ENCODE measurements around the gene CCDC50. TPM values are rescaled to one million over a fixed set of nuclear protein-coding genes. Genes with fewer than 3 reads are reported as not detected.

CCDC50 gene, protein sequence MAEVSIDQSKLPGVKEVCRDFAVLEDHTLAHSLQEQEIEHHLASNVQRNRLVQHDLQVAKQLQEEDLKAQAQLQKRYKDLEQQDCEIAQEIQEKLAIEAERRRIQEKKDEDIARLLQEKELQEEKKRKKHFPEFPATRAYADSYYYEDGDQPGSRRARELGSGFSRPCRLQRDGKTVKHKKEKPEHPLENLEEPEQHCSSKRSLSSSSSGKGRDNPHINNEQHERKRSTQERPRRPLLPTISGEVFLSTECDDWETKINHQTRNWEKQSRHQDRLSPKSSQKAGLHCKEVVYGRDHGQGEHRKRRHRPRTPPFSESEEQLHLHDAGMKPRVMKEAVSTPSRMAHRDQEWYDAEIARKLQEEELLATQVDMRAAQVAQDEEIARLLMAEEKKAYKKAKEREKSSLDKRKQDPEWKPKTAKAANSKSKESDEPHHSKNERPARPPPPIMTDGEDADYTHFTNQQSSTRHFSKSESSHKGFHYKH
- total RNA-seq (2021; fragmentation: NEBNext Ultra II Directional; extraction: Animal tissue kit (Norgen Biotek cat#: 25700)) (19.2 and 22.0 TPM in 2 replicates), polyA plus RNA-seq (2011; rRNA removed) (7.3 and 9.3 TPM in 2 replicates), polyA minus RNA-seq (2011; rRNA and poly(A)+ RNA removed) (11.7 and 16.6 TPM in 2 replicates)
- 14.1 TPM for polyA plus RNA-seq (2011; cell fraction: cytosol; rRNA removed)
- polyA plus RNA-seq (2011; cell fraction: nucleus; rRNA removed), result 8.0 TPM
- polyA plus RNA-seq (2012, experiment 1 of 2), result 13.1 to 15.3 TPM (median 13.9 TPM) in 4 replicates
- 3.5 TPM for polyA plus RNA-seq (2012, experiment 2 of 2)
- polyA plus RNA-seq (2013, experiment 1 of 2), result 18.2 TPM
- 18.5 TPM for polyA plus RNA-seq (2013, experiment 2 of 2)
- polyA minus RNA-seq (2011; cell fraction: cytosol; rRNA and poly(A)+ RNA removed), result 13.4 TPM
- 29.5 TPM for polyA minus RNA-seq (2011; cell fraction: nucleus; rRNA and poly(A)+ RNA removed)
- long read RNA-seq, experiment 1, partial matches to known transcripts, result 7 of 13 reads
- long read RNA-seq, experiment 1, other reads (novel, unspliced or antisense), result 3 of 13 reads
- long read RNA-seq, experiment 2, partial matches to known transcripts, result 0 of 4 reads
- long read RNA-seq, experiment 2, other reads (novel, unspliced or antisense), result 4 of 4 reads

DNA sequence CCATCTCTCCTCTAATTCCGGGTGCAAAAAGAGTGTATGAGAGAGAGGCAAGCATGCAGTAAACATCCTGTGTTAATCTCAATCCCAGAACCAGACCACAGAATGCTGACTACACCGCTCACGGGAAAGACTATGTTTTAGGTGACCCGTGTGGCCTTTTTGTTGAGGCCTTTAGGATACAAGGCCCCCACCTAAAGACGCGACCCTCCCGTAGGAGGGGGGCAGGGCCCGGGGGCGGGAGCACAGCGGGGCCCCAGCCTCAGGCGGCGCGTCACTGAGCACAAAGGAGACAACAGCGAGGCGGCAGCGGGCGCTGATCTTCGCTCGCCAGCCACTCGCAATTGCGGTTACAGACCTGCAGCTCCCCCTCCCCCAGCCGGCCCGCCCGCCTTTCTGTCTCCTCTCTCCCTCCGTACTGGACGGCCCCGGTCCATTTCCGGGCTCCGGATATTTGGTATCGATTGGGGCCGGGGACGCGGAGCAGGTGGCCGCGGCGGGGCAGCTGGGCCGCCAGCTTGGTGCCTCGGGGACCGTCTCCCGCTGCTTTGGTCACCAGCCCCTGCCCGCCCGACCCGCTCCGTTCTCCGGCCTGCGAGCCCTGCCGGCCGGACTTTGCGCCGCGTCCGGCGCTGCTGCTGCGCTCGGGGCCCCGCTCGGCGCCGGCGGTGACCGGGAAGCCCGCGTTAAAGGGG, at the start of gene CCDC50:
TSS of gene CCDC50 (plus strand) at position 433 of the 692 bp plus-strand sequence. CDS start 281 bp downstream, outside the sequence.
- WGBS, 2 experiments (ENCODE audit: extremely low coverage in 1 of 2, insufficient coverage in 1 of 2, insufficient read length in 1 of 2, insufficient replicate concordance in 2 of 2, low coverage in 1 of 2, low lambda C conversion rate in 2 of 2, missing lambda C conversion rate in 1 of 2), result 3% methylated on average over 28 of the region's 63 CpGs; no CpG with 5 or more reads in 1 of the 2 experiments
- H3K79me2 ChIP-seq (ENCODE audit: control insufficient read depth in 1 of 2, insufficient read depth in 2 of 2, low read length in 2 of 2), result peaks cover 0 to 31% of the 10 kb centered on the region in 2 experiments; a peak in 2 of 4 replicates
- POLR2A ChIA-PET (ENCODE audit: partially characterized antibody), result no interaction called here
- no peaks in the 10 kb centered on the region for H4K20me1 ChIP-seq (replicated peaks in 1 of 2; ENCODE audit: control insufficient read depth in 1 of 2, insufficient read depth in 2 of 2, low read length in 2 of 2)
- CTCF ChIA-PET (ENCODE audit: partially characterized antibody), result interaction anchor here (0.7 kb wide), 1 partner anchor 84 kb away, joined by 3 read pairs; no protein-coding TSS in a partner anchor
- H3K18ac ChIP-seq (ENCODE audit: extremely low read depth, low read length), result no peak within 1 kb of the TSS
- FAIRE-seq (no peak), DNase-seq (ENCODE audit: low read depth in 1 of 2, low spot score in 2 of 2) (peak in 1 of 2 experiments; percentile 87)
- peaks cover 2 to 14% (median 11%) of the 10 kb centered on the region in 4 experiments for H3K27me3 ChIP-seq (replicated peaks in 1 of 4; ENCODE audit: control insufficient read depth in 3 of 4, extremely low read depth in 1 of 4, insufficient read depth in 3 of 4, low read length in 3 of 4)
- peak within 1 kb of the TSS; percentile 2; the same call in 1 of the 2 replicates for H2BK12ac ChIP-seq (ENCODE audit: low read depth, low read length)
- peak within 1 kb of the TSS; percentile 64 to 87 (median 67) for H3K4me3 ChIP-seq (ENCODE audit: extremely low read depth in 1 of 4, insufficient read depth in 2 of 4, low read depth in 3 of 4, low read length in 4 of 4)
- no peak within 1 kb of the TSS for H4K5ac ChIP-seq (ENCODE audit: insufficient read length, low read depth, low read length)
- H3K4ac ChIP-seq (replicated peaks; ENCODE audit: insufficient read length, low read depth, low read length), result no peak within 1 kb of the TSS
- H2BK15ac ChIP-seq (ENCODE audit: low read length), result no peak within 1 kb of the TSS
- peak within 1 kb of the TSS; percentile 37; the same call in 1 of the 2 replicates for H2AFZ ChIP-seq (ENCODE audit: low read length)
- H3K79me1 ChIP-seq (ENCODE audit: low read depth, low read length), result no peaks in the 10 kb centered on the region
- no peaks in the 10 kb centered on the region for H3K9me3 ChIP-seq (ENCODE audit: insufficient read depth in 2 of 2, low read depth in 1 of 2, low read length in 1 of 2)
- peak within 1 kb of the TSS; percentile 81 to 99 for H3K4me2 ChIP-seq (ENCODE audit: insufficient read depth in 1 of 2, low read depth in 2 of 2, low read length in 2 of 2)
- H2AK5ac ChIP-seq (ENCODE audit: low read depth, low read length), result no peak within 1 kb of the TSS
- H3K9ac ChIP-seq (replicated peaks in 1 of 4; ENCODE audit: extremely low read depth in 1 of 4, low read depth in 3 of 4, low read length in 3 of 4), result peak within 1 kb of the TSS; percentile 51 to 88 (median 68)
- H2BK20ac ChIP-seq (ENCODE audit: low read length), result no peak within 1 kb of the TSS
- H3K23ac ChIP-seq (ENCODE audit: insufficient read length), result no peak within 1 kb of the TSS
- H2BK120ac ChIP-seq (replicated peaks; ENCODE audit: low read depth, low read length), result no peak within 1 kb of the TSS
- H2BK5ac ChIP-seq (ENCODE audit: low read depth, low read length), result no peak within 1 kb of the TSS
- H4K8ac ChIP-seq (ENCODE audit: extremely low read depth, insufficient read depth, low read length), result peak within 1 kb of the TSS; percentile 90; the same call in 1 of the 2 replicates
- H3K36me3 ChIP-seq (ENCODE audit: control insufficient read depth in 2 of 4, insufficient read depth in 4 of 4, low read length in 3 of 4), result no peaks in the 10 kb centered on the region
- no peak within 1 kb of the TSS for H4K91ac ChIP-seq (replicated peaks; ENCODE audit: insufficient read length, low read length)
- H3K23me2 ChIP-seq (ENCODE audit: low read depth, low read length), result peaks cover 5% of the 10 kb centered on the region; the same call in 1 of the 2 replicates
- no peak within 1 kb of the TSS for H3K56ac ChIP-seq (replicated peaks; ENCODE audit: insufficient read length, low read depth, low read length)
- peaks cover 0 to 11% (median 6%) of the 10 kb centered on the region in 4 experiments; a peak in 6 of 7 replicates for H3K4me1 ChIP-seq (replicated peaks in 1 of 4; ENCODE audit: control insufficient read depth in 3 of 4, insufficient read depth in 4 of 4, low read length in 3 of 4)
- H3K14ac ChIP-seq (ENCODE audit: insufficient read length), result no peak within 1 kb of the TSS
- 0 out of 2 replicates have a peak within 1 kb of the TSS, but pooled peaks have one; percentile 48 for H3K27ac ChIP-seq (ENCODE audit: low read depth, low read length)
- TF ChIP-seq, protein P1, sequence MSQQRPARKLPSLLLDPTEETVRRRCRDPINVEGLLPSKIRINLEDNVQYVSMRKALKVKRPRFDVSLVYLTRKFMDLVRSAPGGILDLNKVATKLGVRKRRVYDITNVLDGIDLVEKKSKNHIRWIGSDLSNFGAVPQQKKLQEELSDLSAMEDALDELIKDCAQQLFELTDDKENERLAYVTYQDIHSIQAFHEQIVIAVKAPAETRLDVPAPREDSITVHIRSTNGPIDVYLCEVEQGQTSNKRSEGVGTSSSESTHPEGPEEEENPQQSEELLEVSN (IDR thresholded peaks at IDR 0.05), result peak; percentile 24
- TF ChIP-seq EZH2 (IDR thresholded peaks at IDR 0.05; ENCODE audit: low read depth, low read length, severe bottlenecking) (no peak), RAD21 (IDR thresholded peaks at IDR 0.05 in 1 of 2, conservative IDR thresholded peaks at IDR 0.05 in 1 of 2; ENCODE audit: low read depth in 2 of 2, low read length in 2 of 2) (no peak)

All from H1 (cell line).